ENCODE results near the gene BRF1. TPM values are rescaled to one million over a fixed set of nuclear protein-coding genes. Genes with fewer than 3 reads are reported as not detected.
A peak's percentile ranks its signal among the peaks of the same experiment; 100 is the strongest.

Gene BRF1
- total RNA-seq, 1 donor from 2014 or later: 20.5 TPM

DNA sequence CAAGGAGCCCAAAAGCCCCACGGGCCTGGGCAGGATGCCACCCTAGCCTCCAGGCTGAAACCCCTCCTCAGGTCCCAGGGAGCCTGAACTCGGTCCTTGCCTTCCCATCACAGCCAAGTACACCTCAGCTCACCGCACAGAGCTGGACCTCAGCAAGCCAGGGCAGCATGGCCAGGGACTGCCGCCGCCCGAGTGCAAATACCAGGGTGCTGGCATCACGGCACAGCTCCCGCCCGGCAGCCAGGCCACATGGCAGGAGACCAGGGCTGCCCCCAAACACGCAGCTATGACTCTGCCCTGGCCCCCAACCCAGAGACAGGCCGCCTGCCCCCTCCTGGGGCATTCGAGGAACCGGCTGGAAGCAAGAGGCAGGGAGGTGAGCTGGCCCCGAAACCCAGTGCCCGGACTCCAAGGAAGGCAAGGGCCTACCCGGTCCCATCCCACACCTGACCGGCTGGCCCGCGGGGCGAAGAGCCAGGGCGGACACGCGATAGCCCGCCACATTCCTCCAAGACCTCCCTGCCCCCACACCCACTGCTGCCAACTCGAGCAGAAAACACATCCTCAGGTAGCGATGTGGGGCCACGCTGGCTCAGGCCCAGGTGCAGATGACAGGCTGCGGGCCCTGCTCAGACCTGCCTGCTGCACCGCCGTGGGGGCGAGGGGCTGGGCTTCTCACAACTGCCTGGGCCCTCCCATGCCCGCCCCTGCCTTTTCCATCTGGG is 134.9 kb downstream of the BRF1 start:
- no peak for DNase-seq (ENCODE audit: low spot score)

GRCh38 chr14:105165134-105165704 is 135.6 kb downstream of the BRF1 start:
- no peak for ATAC-seq

More for the DNA sequence above, 134.9 kb downstream of the BRF1 start:
- ATAC-seq: no peak

GRCh38 chr14:105163040-105163742 is 137.6 kb downstream of the BRF1 start:
- ATAC-seq: no peak
- DNase-seq (ENCODE audit: low spot score): no peak

More at GRCh38 chr14:105165134-105165704, 135.6 kb downstream of the BRF1 start:
- no peak for DNase-seq (ENCODE audit: low spot score)

- ATAC-seq (no peak), DNase-seq (ENCODE audit: low spot score) (no peak)
Observed at GRCh38 chr14:105162669-105162979, 138.2 kb downstream of the BRF1 start.

- DNase-seq (ENCODE audit: low spot score) (no peak), ATAC-seq (peak; percentile 37)
Observed at GRCh38 chr14:105161964-105162668, 138.7 kb downstream of the BRF1 start.

DNA sequence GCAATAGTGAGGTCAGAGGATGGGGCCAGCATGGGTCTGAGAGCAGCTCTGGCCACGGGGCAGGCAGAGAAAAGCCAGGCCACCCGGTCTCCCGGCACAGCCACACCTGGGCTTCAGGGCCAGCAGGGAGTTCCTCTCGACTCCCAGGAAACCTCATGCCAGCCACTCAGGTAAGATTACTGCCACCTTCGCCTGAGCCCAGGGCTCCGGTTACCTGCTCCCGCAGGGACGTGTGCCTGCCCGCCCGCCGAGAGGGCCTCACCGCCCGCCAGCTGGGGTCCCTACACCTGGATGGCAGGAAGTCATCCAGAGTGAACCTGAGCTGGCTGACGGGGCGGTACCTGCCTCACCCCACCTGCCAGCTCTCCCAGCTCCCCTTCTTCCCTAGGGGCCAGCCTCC is 139.5 kb downstream of the BRF1 start:
- DNase-seq (ENCODE audit: low spot score) (no peak), ATAC-seq (no peak)

- ATAC-seq (no peak), DNase-seq (ENCODE audit: low spot score) (no peak)
Observed at GRCh38 chr14:105160776-105161175, 140.0 kb downstream of the BRF1 start.

GRCh38 chr14:105159344-105159743 is 141.5 kb downstream of the BRF1 start:
- ATAC-seq: no peak
- DNase-seq (ENCODE audit: low spot score): no peak

Other genes starting within 250 kb of the BRF1 start
- gene GPR132, start 235.6 kb downstream of the BRF1 start, total RNA-seq: 0.40 TPM
- 1.3 TPM for gene JAG2, start 132.2 kb downstream of the BRF1 start, total RNA-seq
- 11.5 TPM for gene NUDT14, start 119.7 kb downstream of the BRF1 start, total RNA-seq
- 20.3 TPM for gene BTBD6, start 52.5 kb downstream of the BRF1 start, total RNA-seq
- 26.6 TPM for gene PACS2, start 13.7 kb upstream of the BRF1 start, total RNA-seq
- gene TEX22, start 97.5 kb upstream of the BRF1 start, total RNA-seq: 1.3 TPM
- 39.2 TPM for gene MTA1, start 118.8 kb upstream of the BRF1 start, total RNA-seq
- gene CRIP2, start 173.8 kb upstream of the BRF1 start, total RNA-seq: 23.8 TPM
- 3.2 TPM for gene CRIP1, start 185.9 kb upstream of the BRF1 start, total RNA-seq
- gene TEDC1, start 190.2 kb upstream of the BRF1 start, total RNA-seq: 10.6 TPM
- gene TMEM121, start 225.6 kb upstream of the BRF1 start, total RNA-seq: 4.4 TPM